ENCODE results near the gene RENBP. TPM values are rescaled to one million over a fixed set of nuclear protein-coding genes. Genes with fewer than 3 reads are reported as not detected.

RENBP gene
- total RNA-seq, 4 donors from 2014 or later = 1.8 to 2.6 (median 2.0) TPM

DNA sequence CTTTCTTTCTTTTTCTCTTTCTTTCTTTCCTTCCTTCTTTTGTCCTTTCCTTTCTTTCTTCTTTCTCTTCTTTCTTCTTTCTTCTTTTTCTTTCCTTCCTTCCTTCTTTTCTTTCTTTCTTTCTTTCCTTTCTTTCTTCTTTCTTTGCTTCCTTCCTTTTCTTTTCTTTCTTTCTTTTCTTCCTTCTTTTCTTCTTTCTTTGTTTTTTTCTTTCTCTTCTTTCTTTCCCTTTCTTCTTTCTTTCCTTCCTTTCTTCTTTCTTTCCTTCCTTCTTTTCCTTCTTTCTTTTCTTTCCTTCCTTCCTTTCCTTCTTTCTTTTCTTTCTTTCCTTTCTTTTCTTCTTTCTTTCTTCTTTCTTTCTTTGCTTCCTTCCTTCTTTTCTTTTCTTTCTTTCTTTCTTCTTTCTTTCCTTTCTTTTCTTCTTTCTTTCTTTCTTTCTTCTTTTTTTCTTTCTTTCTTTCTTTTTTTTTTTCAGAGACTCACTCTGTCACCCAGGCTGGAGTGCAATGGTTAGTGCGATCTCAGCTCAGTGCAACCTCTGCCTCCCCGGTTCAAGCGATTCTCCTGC, 46.7 kb upstream of the RENBP start:
- Histone ChIP-seq H3K27me3 (no peaks in the 10 kb centered on the region), H3K9me3 (no peaks in the 10 kb centered on the region), H3K27ac (no peak overlapping the region), H3K36me3 (no peaks in the 10 kb centered on the region), H3K4me1 (no peaks in the 10 kb centered on the region), H3K4me3 (no peak overlapping the region)
- ATAC-seq (no peak), DNase-seq (no peak)
- in situ Hi-C loops (cut with MboI; ENCODE audit: low sequenced_read_pairs in 4 of 4) (no loop called here), intact Hi-C loops (cut with DNase I; ENCODE audit: low total_unique reads) (no loop called here)
- TF ChIP-seq, protein P1, sequence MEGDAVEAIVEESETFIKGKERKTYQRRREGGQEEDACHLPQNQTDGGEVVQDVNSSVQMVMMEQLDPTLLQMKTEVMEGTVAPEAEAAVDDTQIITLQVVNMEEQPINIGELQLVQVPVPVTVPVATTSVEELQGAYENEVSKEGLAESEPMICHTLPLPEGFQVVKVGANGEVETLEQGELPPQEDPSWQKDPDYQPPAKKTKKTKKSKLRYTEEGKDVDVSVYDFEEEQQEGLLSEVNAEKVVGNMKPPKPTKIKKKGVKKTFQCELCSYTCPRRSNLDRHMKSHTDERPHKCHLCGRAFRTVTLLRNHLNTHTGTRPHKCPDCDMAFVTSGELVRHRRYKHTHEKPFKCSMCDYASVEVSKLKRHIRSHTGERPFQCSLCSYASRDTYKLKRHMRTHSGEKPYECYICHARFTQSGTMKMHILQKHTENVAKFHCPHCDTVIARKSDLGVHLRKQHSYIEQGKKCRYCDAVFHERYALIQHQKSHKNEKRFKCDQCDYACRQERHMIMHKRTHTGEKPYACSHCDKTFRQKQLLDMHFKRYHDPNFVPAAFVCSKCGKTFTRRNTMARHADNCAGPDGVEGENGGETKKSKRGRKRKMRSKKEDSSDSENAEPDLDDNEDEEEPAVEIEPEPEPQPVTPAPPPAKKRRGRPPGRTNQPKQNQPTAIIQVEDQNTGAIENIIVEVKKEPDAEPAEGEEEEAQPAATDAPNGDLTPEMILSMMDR (IDR thresholded peaks at IDR 0.05 in 4 of 5, conservative IDR thresholded peaks at IDR 0.05 in 1 of 5) = no peak

DNA sequence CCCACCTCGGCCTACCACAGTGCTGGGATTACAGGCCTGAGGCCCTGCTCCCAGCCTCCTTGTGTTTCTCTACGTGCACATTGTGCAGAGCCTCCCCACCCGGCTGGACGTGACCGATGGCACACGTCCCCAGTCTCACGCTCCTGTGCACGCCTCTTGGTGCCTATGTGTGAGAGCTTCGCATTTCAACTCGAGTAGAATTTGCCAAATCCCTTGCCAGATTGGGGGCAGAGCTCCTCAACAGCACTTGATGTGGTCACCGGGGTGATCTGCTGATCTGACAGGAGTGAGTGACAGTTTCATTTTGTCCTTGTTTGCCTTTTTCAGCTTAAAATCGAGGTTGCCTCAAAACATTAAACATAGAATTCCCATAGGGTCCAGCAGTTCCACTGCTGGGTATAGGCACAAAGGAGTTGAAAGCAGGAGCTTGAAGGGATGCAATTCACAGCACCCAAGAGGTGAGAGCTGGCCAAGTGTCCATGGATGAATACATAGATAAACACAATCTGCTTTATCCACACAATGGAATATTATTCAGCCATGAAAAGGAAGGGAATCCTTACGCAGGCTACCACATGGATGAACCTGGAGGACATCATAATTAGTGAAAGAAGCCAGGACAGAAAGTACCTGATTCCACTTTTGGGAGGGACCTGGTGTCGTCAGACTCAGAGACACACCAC, 45.7 kb upstream of the RENBP start:
- no peak overlapping the region for H3K4me3 ChIP-seq
- H3K27ac ChIP-seq = no peak overlapping the region
- in situ Hi-C loops (cut with MboI; ENCODE audit: low sequenced_read_pairs in 4 of 4) (no loop called here), intact Hi-C loops (cut with DNase I; ENCODE audit: low total_unique reads) (no loop called here)
- no peaks in the 10 kb centered on the region for H3K27me3 ChIP-seq
- no peaks in the 10 kb centered on the region for H3K4me1 ChIP-seq
- ATAC-seq (no peak), DNase-seq (no peak)
- TF ChIP-seq POLR2A (IDR thresholded peaks at IDR 0.05) = no peak
- TF ChIP-seq, protein P1 (IDR thresholded peaks at IDR 0.05 in 4 of 5, conservative IDR thresholded peaks at IDR 0.05 in 1 of 5) = no peak
- no peaks in the 10 kb centered on the region for H3K36me3 ChIP-seq
- no peaks in the 10 kb centered on the region for H3K9me3 ChIP-seq

DNA sequence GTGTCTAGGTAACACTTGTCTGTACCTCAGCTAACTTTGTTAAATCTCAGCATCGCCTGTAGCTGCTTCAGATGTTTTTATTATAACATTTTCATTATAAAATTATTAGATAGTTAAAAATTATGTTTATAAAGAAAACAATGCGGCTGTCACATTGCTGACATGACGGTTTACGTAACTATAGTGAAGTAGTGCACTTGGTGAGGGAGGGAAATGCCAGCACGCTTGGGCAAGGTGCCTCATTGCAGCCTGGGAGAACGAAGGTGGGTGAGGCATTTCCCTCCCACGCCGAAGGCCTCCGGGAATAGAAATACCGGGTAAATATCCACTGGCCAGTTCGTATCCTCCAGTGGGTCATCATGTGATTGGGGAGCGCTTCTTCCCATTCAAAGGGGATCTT, 44.0 kb upstream of the RENBP start:
- no peak for TF ChIP-seq POLR2A (IDR thresholded peaks at IDR 0.05)
- TF ChIP-seq, protein P1 (IDR thresholded peaks at IDR 0.05 in 4 of 5, conservative IDR thresholded peaks at IDR 0.05 in 1 of 5) = no peak
- no peak for ATAC-seq
- Histone ChIP-seq H3K27me3 (no peaks in the 10 kb centered on the region), H3K36me3 (no peaks in the 10 kb centered on the region), H3K27ac (no peak overlapping the region), H3K4me1 (no peaks in the 10 kb centered on the region), H3K9me3 (no peaks in the 10 kb centered on the region), H3K4me3 (no peak overlapping the region)
- intact Hi-C loops (cut with DNase I; ENCODE audit: low total_unique reads) = no loop called here
- in situ Hi-C loops (cut with MboI; ENCODE audit: low sequenced_read_pairs in 4 of 4) = no loop called here
- no peak for DNase-seq

DNA sequence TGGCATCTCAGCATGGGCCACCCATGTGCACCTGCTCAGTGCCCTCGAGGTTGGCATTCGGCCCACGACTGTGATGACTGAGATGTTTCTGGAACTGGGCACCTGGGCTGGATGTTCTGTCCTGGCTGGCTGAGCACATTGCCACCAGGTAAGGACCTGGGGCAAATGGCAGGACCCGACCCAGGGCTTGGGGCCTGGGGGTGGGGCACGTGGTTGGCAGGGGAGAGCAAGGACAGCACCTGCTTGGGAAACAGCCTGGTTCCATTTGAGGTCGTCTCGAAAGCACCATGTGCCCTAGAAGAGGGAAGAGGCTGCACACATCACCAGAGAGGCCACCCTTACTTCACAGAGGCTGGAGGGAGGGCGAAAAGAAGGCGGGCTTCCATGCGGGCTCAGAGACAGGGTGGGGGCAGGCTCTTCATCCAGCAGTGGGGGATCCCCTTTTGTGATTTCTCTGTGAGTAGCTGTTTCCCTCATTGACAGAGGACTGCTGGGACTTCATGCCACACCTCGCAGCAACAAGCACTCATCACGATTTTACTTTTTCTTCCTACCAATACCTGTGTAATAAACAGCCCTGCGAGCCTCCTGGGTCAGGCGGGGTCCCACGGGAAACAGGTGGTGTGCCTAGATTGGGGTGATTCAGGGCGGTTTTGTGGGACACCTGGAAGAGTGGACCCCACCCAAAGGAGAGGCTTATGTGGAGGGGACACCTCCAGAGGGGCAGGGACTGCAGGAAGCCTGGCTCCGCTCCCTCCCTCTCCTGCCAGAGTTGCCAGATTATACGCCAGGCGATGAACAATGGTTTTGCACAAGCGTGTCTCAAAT, 40.1 kb upstream of the RENBP start:
- intact Hi-C loops (cut with DNase I; ENCODE audit: low total_unique reads) = no loop called here
- no peak for ATAC-seq
- Histone ChIP-seq H3K4me3 (no peak overlapping the region), H3K27me3 (no peaks in the 10 kb centered on the region), H3K4me1 (no peaks in the 10 kb centered on the region), H3K9me3 (no peaks in the 10 kb centered on the region), H3K27ac (peak overlapping the region in 1 of 4 donors; percentile 49), H3K36me3 (no peaks in the 10 kb centered on the region)
- DNase-seq = no peak
- TF ChIP-seq POLR2A (IDR thresholded peaks at IDR 0.05) = no peak
- TF ChIP-seq, protein P1 (IDR thresholded peaks at IDR 0.05 in 4 of 5, conservative IDR thresholded peaks at IDR 0.05 in 1 of 5) = no peak
- in situ Hi-C loops (cut with MboI; ENCODE audit: low sequenced_read_pairs in 4 of 4) = no loop called here
